ENCODE results near the gene SLC16A8.

DNA sequence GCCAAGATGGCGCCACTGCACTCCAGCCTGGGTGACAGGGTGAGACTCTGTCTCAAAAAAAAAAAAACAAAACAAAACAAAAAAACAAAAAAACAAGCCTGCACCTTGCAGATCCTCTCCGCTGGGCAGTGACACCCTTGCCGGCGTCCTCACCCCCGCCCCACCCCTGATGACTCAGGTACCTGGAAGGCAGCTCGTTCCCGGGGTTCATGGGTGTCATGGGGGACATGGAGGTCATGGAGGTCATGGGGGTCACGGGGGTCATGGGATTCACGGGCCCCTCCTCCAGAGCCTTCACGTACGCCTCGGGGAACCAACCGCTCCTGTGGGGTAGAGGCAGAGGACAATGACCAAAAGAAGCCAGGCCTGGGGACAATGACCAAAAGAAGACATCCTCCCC, 3.0 kb upstream of the SLC16A8 start:
- TF ChIP-seq, protein P1, sequence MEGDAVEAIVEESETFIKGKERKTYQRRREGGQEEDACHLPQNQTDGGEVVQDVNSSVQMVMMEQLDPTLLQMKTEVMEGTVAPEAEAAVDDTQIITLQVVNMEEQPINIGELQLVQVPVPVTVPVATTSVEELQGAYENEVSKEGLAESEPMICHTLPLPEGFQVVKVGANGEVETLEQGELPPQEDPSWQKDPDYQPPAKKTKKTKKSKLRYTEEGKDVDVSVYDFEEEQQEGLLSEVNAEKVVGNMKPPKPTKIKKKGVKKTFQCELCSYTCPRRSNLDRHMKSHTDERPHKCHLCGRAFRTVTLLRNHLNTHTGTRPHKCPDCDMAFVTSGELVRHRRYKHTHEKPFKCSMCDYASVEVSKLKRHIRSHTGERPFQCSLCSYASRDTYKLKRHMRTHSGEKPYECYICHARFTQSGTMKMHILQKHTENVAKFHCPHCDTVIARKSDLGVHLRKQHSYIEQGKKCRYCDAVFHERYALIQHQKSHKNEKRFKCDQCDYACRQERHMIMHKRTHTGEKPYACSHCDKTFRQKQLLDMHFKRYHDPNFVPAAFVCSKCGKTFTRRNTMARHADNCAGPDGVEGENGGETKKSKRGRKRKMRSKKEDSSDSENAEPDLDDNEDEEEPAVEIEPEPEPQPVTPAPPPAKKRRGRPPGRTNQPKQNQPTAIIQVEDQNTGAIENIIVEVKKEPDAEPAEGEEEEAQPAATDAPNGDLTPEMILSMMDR (IDR thresholded peaks at IDR 0.05; ENCODE audit: low read length): no peak
- TF ChIP-seq EZH2 (IDR thresholded peaks at IDR 0.05; ENCODE audit: borderline replicate concordance, low read length): no peak

Measured in OCI-LY1 (cell line).